ENCODE data around the gene VPS52.

VPS52 gene, protein sequence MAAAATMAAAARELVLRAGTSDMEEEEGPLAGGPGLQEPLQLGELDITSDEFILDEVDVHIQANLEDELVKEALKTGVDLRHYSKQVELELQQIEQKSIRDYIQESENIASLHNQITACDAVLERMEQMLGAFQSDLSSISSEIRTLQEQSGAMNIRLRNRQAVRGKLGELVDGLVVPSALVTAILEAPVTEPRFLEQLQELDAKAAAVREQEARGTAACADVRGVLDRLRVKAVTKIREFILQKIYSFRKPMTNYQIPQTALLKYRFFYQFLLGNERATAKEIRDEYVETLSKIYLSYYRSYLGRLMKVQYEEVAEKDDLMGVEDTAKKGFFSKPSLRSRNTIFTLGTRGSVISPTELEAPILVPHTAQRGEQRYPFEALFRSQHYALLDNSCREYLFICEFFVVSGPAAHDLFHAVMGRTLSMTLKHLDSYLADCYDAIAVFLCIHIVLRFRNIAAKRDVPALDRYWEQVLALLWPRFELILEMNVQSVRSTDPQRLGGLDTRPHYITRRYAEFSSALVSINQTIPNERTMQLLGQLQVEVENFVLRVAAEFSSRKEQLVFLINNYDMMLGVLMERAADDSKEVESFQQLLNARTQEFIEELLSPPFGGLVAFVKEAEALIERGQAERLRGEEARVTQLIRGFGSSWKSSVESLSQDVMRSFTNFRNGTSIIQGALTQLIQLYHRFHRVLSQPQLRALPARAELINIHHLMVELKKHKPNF

DNA sequence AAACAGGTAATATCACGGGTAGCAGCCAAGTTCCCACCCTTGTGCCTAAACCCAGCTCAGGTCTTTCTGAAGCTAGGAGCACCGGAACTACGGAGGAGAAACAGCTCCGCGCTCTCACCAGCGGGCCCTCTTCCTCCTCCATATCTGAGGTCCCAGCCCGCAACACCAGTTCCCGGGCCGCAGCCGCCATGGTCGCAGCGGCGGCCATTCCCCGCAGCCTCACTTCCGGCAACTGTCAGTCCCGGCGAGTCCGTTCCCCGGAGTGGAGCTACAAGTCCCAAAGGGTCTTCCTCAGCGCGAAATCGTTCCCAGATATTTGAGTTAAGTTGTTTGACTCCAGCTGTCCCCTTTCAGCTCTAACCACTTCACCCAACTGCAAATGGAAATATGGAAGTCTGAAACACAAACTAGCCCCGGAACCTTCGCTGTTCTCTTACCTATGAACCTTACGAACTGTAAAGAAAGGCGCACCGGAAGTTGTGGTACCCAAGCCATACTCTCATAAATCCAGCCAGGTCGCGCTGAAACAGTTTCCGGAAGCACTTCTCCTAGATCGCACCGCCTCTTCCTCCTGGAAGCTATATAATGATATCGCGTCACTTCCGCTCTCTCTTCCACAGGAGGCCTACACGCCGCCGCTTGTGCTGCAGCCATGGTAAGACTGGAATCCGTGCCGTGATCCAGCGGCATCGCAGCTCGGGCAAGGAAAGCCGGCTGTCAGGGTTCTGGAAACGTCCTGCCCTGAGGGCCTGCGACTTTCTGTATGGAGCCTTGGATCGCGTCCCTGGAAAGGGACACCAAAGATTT, at the start of gene VPS52, which contains the start of gene RPS18:
TSS of gene VPS52 (minus strand) at position 409 of the 807 bp plus-strand sequence. CDS start at position 208, 201 bp downstream.
TSS of gene RPS18 (plus strand) at position 608 of the 807 bp plus-strand sequence. CDS start at position 653, 45 bp downstream.
- peak; percentile 99 for DNase-seq

DNA sequence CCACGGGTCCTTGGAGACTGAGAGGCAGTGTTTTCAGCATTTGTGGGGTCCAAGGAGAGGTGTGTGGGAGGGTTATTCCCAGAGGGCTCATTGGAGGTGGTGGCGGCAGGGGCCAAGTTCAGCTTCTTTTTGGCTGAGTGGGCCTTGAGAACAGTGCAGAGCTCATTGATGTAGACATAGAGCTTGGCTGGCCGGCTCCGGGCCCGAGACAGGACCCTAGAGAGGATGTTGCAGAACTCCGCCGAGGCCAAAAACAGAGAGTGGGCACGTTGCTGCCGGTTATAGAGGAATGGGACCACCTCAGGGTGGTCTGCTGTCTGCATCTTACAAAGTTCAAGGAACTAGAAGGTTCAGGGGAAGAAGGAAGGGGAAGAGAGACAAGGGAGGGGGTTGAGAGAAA, 49.6 kb upstream of the VPS52 start:
- no peak for DNase-seq

DNA sequence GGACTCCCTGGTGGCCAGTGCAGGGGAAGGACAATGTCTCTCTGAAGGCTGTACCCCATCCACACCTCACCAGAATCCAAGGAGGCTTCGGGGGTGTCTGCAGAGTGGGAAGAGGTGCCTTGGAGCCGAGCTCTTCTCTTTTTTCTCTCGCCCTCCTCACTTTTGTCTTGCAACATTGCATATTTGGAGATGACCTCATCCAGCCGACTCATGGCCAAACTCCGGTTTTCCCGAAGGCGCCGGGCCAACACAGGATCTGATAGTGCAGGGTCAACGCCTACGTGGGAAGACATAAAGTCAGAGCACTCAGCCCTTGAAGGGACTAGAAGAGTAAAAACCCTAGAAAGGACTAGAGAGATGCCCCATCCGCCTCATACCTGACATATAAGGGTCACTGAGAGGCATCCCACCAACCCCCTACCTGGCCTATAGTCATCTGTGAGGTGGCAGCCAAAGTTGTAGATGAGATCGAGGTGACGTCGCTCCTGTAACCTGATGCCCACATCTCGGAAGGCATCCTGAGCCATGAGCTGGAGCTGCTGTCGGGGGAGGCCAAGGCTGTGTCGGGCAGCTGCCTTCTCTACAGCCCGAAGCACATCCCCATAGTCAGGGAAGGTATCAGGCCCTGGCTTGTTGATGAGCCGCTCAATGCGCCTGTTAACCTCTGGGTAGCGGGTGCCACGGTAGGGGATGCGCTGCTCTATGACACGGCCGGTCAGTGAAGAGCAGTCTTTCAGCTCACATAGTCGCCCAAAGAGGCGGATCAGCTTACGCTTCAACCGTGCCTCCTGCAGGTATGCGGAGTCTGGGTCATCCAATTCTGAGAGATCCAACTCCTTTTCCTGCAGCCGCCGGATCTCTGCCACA, 48.9 kb upstream of the VPS52 start:
- no peak for DNase-seq

DNA sequence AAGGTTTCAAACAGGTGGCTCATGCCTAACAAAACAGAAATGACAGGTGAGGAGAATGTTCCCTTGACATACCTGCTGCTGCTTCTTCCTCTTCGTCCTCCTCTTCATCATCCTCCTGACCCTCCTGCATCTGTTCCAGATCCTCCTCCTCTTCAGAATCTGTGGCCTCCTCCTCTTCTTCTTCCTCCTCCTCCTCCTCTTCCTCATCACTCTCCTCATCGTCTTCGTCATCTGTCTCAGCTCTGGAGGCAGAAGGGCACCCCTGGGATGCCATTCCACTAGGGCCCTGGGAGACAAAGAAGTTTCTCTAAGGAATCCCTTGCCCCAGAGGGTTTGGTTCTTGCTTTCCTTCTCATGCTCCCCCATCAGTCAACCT, 48.3 kb upstream of the VPS52 start:
- no peak for DNase-seq

DNA sequence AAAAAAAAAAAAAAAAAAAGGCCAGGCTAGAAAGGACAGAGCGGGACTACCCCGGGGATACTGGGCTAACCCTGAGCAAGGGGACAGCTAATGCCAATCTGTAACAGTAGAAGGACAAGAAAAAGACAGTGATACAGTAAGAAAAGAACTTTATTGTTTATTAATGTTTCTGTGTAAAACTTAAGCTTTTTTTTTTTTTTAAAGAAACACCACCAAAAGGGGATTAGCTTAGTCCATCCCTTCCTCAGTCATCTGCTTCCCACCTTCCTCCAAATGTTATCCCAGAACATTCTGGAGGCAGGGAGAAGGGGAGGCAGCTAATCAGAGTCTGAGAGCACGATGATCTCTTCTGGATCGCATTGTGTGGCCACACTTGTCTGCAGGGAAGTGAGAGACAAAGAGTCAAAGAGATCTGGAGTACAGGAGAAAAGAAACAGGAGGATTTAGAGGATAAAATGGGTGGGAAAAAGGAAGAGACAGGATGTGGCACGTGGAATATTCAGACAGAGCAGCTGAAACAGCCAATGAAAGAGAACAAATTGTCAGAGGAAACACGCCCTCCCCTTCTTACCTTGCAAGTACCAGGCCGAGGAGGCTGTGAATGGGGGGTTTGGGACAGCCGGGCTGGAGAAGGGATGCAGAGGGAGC, 46.9 kb upstream of the VPS52 start:
- DNase-seq: no peak

DNA sequence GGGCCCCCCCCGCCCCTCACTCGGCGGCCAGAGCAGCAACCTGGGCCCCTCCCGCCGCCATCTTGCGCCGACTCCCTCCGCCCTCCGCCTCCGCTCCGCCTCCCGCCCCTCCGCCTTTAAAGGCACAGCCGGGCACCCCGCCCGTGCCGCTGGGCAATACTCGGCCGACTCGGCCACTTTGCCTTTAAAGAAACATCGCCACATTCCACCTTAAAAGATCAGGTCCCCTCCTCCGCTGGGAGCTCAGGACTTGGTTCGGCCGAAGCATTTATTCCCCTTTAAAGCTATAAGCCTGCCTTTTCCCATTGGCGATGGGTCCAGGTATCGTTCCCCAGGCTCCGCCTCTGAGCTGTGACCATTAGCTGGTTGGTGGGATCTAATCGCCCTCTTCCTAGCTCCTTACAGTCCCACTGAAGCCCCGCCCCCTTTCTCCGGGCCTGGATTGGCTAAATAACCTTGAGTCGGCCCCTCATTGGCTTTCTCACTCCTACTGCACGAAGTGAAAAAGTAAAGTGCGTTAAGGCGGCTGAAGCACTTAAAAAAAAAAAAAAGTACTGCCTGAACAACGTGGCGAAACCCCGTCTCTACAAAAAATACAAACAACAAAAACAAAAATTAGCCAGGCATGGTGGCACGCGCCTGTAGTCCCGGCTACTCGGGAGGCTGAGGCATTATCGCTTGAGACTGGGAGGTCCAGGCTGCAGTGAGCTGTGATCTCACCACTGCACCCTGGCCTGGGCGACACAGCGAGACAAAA, 46.2 kb upstream of the VPS52 start, which contains the start of gene ZBTB22:
TSS of gene ZBTB22 (minus strand) at position 76 of the 757 bp plus-strand sequence. CDS start 828 bp downstream, outside the sequence.
- peak; percentile 98 for DNase-seq

DNA sequence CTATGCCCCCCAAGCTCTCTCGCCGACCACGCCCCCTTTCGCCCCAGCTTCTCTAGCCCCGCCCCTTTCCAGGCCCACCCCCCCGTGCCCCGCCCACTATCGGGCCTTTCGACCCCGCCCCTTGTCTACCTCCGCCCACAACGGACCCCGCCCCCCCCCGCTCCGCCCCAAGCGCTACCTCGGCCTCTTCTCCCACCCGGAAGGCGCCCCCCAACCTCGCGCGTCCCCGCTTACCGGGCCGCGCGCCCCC, 45.7 kb upstream of the VPS52 start:
- no peak for DNase-seq

DNA sequence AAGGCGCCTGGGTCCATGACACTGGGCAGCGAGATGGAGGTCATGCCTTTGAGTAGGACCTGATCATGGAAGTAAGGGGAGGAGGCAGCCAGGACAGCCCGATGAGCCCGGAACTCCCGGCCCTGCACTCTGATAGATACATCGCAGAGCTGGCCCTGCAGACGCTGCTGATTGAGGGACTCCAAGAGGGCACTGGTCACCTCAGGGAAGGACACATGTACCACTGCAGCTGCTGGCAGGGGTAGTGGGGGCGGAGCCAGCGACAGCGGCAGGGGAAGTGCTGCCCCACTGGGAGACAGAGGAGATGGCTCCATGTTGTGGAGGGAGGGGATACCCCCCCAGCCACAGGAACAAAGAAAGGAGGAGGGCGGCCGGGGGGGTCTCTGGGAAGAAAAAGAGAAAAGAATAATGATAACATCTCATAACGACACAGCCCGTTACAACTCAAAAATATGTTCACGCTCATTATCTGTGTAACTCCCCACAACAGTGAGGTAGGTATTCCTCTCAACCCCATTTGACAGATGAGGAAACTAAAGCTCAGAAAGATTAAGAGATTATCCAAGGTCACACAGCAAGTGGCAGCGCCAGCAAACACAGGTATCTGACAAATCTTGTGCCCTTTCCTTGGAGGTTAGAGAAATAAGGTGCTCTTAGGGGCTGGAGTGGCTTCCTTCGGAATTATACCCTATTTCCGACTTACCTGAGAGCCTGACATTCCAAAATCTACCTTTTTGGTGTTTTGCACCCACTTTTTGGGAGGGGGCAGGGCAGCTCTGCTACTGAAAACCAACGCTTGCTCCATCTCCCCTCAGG, 45.1 kb upstream of the VPS52 start:
- DNase-seq: no peak

DNA sequence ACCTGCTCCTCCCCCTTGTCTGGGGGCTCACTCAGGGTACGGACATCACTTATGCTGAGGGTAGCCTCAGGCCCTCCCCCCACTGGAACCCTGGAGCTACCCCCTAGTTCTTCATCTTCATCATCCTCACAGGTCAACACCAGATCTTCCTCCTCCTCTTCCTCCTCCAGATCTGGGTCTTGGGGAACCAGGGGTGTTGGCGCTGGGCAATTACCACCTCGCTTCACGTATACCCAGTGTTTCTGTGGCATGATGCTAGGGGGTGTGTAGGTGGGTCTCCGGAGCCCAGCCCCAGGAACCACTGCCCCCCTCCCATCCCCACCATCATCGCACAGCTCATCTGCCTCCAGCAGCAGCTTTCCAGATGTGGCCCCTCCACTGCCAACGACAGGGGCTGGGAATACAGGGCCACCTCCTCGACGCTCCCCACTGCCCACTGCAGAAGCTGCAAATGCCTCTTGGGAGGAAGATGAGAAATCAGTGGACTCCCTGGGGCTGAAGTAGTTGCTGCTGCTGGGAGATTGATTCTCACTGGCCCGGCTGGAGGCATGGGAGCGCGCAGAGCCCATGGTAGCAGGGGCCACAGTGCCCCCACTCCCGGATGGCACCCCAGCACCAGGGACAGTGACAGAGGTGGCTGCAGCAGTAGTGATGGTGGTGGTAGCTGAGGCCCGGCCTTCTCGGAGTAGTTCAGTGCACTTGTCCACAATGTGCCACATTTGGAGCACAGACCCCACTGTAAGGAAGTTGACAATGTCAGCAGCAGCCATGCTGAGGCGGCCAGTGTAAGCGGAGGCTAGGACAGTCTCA, 44.3 kb upstream of the VPS52 start:
- no peak for DNase-seq

DNA sequence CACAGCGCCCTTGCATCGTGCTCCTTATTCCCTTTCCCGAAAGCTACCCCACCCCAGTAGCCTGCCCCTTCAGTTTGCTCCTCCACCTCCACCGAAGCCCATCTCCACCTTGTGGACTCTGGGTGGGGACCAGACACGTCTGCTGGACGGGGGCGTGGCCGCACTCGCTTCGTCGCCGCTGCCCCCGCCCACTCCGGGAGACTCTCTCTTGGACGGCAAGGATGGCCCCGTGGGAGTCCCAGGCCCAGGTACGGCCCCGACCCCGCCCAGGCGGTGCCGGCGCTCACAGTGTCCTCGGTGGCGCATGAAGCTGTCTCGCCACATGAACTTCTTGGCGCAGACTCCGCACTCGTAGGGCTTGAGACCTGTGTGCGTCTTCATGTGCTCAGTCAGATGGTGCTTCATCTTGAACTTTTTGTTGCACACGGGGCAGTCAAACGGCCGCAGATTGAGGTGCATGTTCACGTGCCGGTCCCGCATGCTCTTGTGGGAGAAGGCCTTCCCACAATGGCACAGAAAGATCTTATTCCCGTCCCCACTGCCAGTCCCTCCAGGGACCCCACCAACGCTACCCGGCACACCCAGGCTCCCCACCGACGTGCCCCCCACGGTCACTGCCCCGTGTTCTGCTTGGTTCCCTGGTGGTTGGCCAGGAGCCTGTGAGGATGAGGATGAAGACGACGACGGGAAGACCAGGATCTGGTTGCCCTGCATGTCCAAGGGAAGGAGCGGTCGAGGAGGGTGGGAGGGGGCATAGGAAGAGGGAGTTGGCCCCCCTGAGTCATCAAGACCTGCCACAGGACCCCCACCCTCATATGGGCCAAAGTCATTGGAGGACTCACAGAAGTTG, 43.5 kb upstream of the VPS52 start:
- no peak for DNase-seq

DNA sequence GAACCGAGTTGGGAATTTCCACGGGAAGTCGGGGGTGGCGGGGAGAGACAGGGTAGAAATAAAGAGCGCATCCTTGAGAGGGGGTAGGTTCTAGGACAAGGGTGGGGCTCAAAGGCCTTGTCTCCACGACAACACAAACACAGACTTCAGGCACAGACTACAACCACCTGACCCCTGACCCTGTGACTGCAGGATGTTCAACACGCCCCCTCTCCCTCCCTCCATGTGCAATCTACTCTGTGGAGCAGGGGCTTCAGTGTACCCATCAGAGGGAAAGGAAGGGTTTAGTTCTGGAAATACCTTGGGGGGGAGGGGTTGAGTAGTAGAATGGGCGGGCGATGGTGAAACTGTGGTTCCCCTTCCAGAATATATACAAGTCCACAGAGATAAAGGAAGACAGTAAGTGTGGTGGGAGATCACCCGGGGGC, 42.9 kb upstream of the VPS52 start:
- peak; percentile 39 for DNase-seq

DNA sequence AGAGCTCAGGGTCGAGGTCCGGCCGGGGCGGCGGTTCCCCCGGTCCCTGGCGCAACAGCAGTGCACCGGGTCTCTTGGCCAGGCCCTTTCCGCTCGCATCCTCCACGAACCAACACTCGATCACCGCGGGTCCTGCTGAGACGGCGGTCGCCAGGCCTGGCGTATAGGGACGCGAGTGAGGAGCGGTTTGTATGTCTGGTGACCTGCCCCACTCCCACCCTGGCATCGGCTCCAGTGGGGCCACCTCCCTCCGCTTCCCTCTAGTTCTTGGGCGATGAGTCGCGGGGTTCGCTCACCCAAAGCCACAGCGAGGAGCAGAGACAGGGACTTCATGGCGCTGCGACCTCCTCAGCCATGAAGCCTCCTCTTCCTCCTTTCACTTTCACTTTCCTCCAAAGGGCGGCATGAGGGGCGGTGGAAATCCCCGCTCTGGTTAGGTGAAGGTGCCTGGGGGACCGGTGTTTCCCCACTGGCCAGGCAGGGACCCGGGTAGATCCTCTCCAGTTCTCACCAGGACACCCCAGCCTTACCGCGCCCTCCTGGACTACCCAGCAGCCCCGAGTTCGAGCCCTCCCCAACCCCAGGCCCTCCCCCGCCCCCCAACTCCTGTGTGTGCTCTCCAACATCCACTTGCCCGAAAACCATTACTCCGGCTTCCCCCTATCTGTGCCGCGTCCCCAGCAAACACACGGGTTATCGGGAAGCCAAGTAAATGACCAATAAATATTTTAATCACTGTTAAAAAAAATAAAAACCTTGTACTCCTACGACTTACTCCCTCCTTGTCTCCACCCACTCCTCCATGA, 42.2 kb upstream of the VPS52 start, which contains the start of gene TAPBP:
TSS of gene TAPBP (minus strand) at position 370 of the 806 bp plus-strand sequence. CDS start at position 333, 37 bp downstream.
- peak; percentile 39 for DNase-seq

DNA sequence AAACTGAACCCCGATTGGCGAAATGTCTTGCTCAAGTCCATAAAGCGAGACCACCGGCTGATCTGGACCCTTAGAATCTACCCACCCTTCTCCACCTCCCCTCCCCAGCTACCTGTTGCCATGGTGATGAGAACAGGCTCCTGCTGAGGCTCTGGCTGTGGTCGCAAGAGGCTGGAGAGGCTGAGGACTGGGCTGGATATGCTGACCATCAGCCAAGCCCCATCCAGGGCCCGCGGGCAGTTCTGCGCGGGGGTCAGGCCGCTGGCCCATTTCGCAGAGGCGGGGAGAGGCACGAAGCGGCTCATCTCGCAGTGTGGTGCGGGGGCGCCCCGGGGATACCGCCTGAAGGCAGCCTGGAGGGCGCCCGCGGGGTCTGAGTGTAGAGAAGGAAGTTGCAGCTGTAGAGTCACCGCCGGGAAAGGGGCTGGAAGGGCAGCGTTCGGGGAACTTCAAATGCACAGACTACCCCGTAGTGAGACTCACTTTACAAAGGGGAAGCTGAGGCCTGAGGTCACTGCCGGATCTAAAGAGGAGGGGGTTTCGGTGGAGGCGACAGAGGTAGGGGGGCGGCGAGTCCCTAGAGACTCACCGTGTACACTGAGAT, 41.5 kb upstream of the VPS52 start:
- DNase-seq: peak; percentile 47

DNA sequence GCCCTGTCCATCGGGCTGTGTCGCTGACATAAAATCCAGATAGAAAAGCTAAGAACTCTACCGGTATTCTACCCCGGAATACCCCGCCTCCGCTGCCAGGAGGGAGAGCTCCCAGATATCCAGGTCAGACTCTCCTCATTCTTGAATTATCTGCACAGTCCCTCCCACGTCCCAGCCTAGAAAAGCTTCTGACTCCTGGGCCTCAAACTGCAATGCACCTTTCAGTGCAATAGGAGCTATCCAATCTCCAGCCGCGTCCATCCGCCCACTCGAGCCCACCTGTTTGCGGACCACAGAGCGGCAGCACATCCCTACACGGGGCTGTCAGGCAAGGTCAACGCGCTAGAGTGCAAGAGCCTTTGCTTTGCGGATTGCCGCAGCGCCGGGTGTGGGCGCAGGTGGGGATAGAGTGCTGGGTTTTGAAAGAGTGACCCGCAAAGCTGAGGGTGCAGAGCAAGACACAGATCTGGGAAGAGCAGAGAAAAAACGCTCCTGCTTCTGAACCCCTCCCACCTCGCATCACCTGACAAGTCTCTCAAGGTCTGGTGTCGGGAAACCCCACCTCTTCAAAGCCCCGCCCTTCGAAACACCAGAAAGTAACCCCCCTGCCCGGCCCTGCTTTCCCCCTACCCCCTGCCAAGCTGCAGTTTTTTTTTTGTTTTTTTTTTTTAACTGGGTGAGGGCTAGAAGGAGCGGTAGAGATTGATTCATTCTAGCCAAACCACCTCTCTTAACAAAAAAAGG, 40.9 kb upstream of the VPS52 start:
- peak; percentile 93 for DNase-seq

DNA sequence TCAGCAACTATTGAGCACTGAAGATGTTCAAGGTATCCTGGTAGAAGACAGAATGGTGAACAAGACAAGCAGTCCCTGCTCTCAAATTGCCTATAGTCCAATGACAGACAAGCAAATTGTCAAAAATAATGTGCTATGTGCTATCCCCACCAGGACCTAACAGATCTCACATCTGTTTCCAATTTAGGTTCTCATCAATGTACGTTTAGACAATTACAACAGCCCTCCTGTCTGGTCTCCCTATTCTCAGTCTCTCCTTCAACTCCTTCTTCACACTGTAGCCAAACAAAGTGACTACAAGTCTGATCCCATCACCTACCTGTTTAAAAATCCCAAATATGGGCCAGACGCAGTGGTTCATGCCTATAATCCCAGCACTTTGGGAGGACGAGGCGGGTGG, 34.7 kb upstream of the VPS52 start:
- no peak for DNase-seq

DNA sequence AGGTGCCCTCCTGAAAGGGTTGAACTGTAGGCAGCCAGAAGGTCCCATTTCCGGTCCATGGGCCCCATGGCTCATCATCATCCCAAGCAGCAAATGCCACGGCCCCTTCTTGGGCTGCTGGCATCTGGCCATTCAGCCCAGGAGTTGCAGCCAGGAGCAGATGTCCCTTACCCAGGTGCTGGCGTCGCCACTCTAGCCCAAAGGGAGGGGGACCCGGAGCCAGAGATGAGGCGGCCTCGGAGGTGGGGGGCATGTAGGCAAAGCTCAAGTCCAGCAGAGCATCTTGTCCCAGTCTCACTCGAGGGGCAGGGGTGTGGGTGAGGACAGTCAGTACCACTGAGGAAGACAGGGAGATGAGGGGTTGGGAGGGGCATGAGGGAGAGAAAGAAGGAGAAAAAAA, 33.4 kb upstream of the VPS52 start:
- DNase-seq: no peak

All from NCI-H345 (cell line).